Measurements from ENCODE around the gene IQCH.
"Not testable (repeated sequence)": the region's sequence is repeated elsewhere in the genome, so short reads cannot be mapped to it uniquely, and the experiment has no call there.

The IQCH gene

GRCh38 chr15:67453703-67454102, 199.1 kb downstream of the IQCH start:
- not testable (repeated sequence) for H3F3A ChIP-seq (ENCODE audit: control insufficient read depth, insufficient read depth); H3K4me3 ChIP-seq (ENCODE audit: low read length); H3K9me2 ChIP-seq (replicated peaks; ENCODE audit: control insufficient read depth, low read length); H3K4me1 ChIP-seq (ENCODE audit: control insufficient read depth, low read length); H4K20me1 ChIP-seq (ENCODE audit: control insufficient read depth, insufficient read depth, low read depth, low read length); H3K4me2 ChIP-seq (ENCODE audit: low read length); H3K36me3 ChIP-seq (ENCODE audit: control insufficient read depth, low read length); H3K27ac ChIP-seq (ENCODE audit: low read depth, low read length); H3K27me3 ChIP-seq (ENCODE audit: control insufficient read depth, low read length); H3K9me3 ChIP-seq (ENCODE audit: control insufficient read depth, insufficient read depth, low read length); H3K79me2 ChIP-seq (ENCODE audit: control insufficient read depth, low read length)

GRCh38 chr15:67456677-67457529, 202.3 kb downstream of the IQCH start:
- Histone ChIP-seq H3K9me2 (replicated peaks; ENCODE audit: control insufficient read depth, low read length) (no peaks in the 10 kb centered on the region), H3K4me1 (ENCODE audit: control insufficient read depth, low read length) (no peaks in the 10 kb centered on the region), H4K20me1 (ENCODE audit: control insufficient read depth, insufficient read depth, low read depth, low read length) (no peaks in the 10 kb centered on the region), H3F3A (ENCODE audit: control insufficient read depth, insufficient read depth) (no peaks in the 10 kb centered on the region), H3K4me2 (ENCODE audit: low read length) (peak overlapping the region; percentile 12; the same call in 1 of the 2 replicates), H3K27ac (ENCODE audit: low read depth, low read length) (no peak overlapping the region), H3K4me3 (ENCODE audit: low read length) (no peak overlapping the region), H3K36me3 (ENCODE audit: control insufficient read depth, low read length) (no peaks in the 10 kb centered on the region), H3K79me2 (ENCODE audit: control insufficient read depth, low read length) (no peaks in the 10 kb centered on the region), H3K27me3 (ENCODE audit: control insufficient read depth, low read length) (no peaks in the 10 kb centered on the region), H3K9me3 (ENCODE audit: control insufficient read depth, insufficient read depth, low read length) (no peaks in the 10 kb centered on the region)
- TF ChIP-seq EZH2phosphoT487 (IDR thresholded peaks at IDR 0.05; ENCODE audit: borderline replicate concordance, low read length) (no peak), CTCF (IDR thresholded peaks at IDR 0.05; ENCODE audit: low read depth, low read length, poor library complexity, severe bottlenecking) (peak; percentile 95)

GRCh38 chr15:67458331-67459029, 203.9 kb downstream of the IQCH start:
- Histone ChIP-seq H3K27ac (ENCODE audit: low read depth, low read length) (no peak overlapping the region), H3K4me3 (ENCODE audit: low read length) (no peak overlapping the region), H3K4me2 (ENCODE audit: low read length) (no peak overlapping the region), H3K36me3 (ENCODE audit: control insufficient read depth, low read length) (no peaks in the 10 kb centered on the region), H3K79me2 (ENCODE audit: control insufficient read depth, low read length) (no peaks in the 10 kb centered on the region), H3K9me3 (ENCODE audit: control insufficient read depth, insufficient read depth, low read length) (no peaks in the 10 kb centered on the region), H3F3A (ENCODE audit: control insufficient read depth, insufficient read depth) (no peaks in the 10 kb centered on the region), H4K20me1 (ENCODE audit: control insufficient read depth, insufficient read depth, low read depth, low read length) (no peaks in the 10 kb centered on the region), H3K9me2 (replicated peaks; ENCODE audit: control insufficient read depth, low read length) (no peaks in the 10 kb centered on the region), H3K4me1 (ENCODE audit: control insufficient read depth, low read length) (no peaks in the 10 kb centered on the region), H3K27me3 (ENCODE audit: control insufficient read depth, low read length) (no peaks in the 10 kb centered on the region)
- TF ChIP-seq EZH2phosphoT487 (IDR thresholded peaks at IDR 0.05; ENCODE audit: borderline replicate concordance, low read length): no peak
- TF ChIP-seq CTCF (IDR thresholded peaks at IDR 0.05; ENCODE audit: low read depth, low read length, poor library complexity, severe bottlenecking): no peak

GRCh38 chr15:67460521-67460920, 205.9 kb downstream of the IQCH start:
- H3K4me3 ChIP-seq (ENCODE audit: low read length): no peak overlapping the region
- no peaks in the 10 kb centered on the region for H3K4me1 ChIP-seq (ENCODE audit: control insufficient read depth, low read length)
- no peak for TF ChIP-seq EZH2phosphoT487 (IDR thresholded peaks at IDR 0.05; ENCODE audit: borderline replicate concordance, low read length)
- no peak for TF ChIP-seq CTCF (IDR thresholded peaks at IDR 0.05; ENCODE audit: low read depth, low read length, poor library complexity, severe bottlenecking)
- no peak overlapping the region for H3K4me2 ChIP-seq (ENCODE audit: low read length)
- no peaks in the 10 kb centered on the region for H3K79me2 ChIP-seq (ENCODE audit: control insufficient read depth, low read length)
- H3K9me2 ChIP-seq (replicated peaks; ENCODE audit: control insufficient read depth, low read length): no peaks in the 10 kb centered on the region
- no peak overlapping the region for H3K27ac ChIP-seq (ENCODE audit: low read depth, low read length)
- H3F3A ChIP-seq (ENCODE audit: control insufficient read depth, insufficient read depth): no peaks in the 10 kb centered on the region
- H4K20me1 ChIP-seq (ENCODE audit: control insufficient read depth, insufficient read depth, low read depth, low read length): no peaks in the 10 kb centered on the region
- H3K36me3 ChIP-seq (ENCODE audit: control insufficient read depth, low read length): no peaks in the 10 kb centered on the region
- no peaks in the 10 kb centered on the region for H3K9me3 ChIP-seq (ENCODE audit: control insufficient read depth, insufficient read depth, low read length)
- no peaks in the 10 kb centered on the region for H3K27me3 ChIP-seq (ENCODE audit: control insufficient read depth, low read length)

Data from DOHH2 (cell line).